HG03354 (cell line): ENCODE measurements around the gene EIF4A3.
A peak's percentile ranks its signal among the peaks of the same experiment; 100 is the strongest.
"Not testable (repeated sequence)": the region's sequence is repeated elsewhere in the genome, so short reads cannot be mapped to it uniquely, and the experiment has no call there.

ENCODE experiments used
- ATAC-seq: cut with Tn5 transposase; IDR thresholded peaks from one replicate; pipeline ENCODE4 v1.9.1; 2021; ENCODE audit warnings: mild to moderate bottlenecking; ENCODE audit not compliant: unreplicated experiment, poor library complexity, severe bottlenecking

The EIF4A3 gene

DNA sequence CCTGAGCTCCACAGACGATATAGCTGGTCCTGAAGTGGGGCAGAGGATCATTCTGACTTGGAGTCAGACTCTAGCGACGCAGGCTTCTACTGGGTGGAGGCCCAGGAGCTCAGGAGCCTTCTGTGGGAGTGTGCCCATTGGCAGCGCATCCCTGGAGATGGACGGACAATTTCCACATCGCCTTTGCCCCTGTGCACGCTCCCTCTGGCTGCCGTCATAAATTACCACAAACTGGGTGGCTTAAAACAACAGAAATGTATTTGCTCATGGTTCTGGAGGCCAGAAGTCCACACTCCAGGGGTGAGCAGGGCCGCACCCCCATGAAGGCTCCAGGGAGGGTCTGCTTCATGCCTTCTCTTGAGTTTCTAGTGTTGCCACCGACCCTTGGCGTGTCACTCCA, 29.8 kb upstream of the EIF4A3 start:
- ATAC-seq = no peak

- ATAC-seq = no peak
Measured at GRCh38 chr17:80173916-80174315, 27.0 kb upstream of the EIF4A3 start.

DNA sequence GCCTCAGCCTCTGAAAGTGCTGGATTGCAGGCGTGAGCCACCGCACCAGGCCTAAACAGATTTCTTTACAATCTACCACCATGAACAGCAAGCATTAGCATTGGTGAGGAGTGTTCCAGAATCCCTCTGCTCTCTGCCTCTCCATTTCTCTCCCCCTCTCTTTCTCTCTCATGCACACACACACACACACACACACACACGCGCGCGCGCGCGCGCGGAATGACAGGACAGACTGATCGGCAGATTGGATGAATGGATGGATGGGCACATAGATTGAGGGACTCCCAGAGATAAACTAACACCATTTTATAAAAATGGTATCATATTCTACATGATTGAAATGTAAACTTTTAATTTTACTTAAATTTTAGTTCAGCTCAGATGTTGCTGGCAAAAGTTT, 26.2 kb upstream of the EIF4A3 start:
- ATAC-seq = no peak

GRCh38 chr17:80171681-80172080, 24.8 kb upstream of the EIF4A3 start:
- no peak for ATAC-seq

- no peak for ATAC-seq
Measured at GRCh38 chr17:80169784-80170500, 23.0 kb upstream of the EIF4A3 start, which contains the start of gene CARD14. Gene CARD14, plus strand, starts transcription at chr17:80170030. Its CDS starts 11,409 bp downstream, at chr17:80181439.

GRCh38 chr17:80169107-80169506, 22.2 kb upstream of the EIF4A3 start:
- ATAC-seq = no peak

GRCh38 chr17:80168371-80168770, 21.4 kb upstream of the EIF4A3 start:
- ATAC-seq = no peak

- no peak for ATAC-seq
Measured at GRCh38 chr17:80166446-80166845, 19.5 kb upstream of the EIF4A3 start.

- no peak for ATAC-seq
Measured at GRCh38 chr17:80164185-80164584, 17.3 kb upstream of the EIF4A3 start.

GRCh38 chr17:80163336-80163735, 16.4 kb upstream of the EIF4A3 start:
- no peak for ATAC-seq

DNA sequence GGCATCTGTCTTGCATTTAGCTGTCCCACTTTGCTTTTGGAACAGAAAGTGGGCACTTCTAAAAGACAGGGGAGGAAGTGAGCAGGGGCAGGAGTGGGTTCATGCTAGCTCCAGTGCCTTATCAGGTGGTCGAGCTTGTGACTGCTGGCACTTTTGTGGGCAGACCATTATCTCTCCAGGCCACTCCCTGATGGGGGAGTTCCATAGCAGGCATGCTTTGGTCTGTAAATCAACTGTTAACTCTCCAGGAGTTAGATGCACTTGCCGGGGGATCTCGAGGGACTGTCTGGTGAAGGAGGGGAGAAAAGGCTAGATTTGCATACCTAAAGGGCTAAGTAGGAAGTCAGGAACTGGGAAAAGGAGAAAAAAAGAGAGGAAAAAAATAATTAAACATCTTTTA, 13.6 kb upstream of the EIF4A3 start:
- no peak for ATAC-seq

DNA sequence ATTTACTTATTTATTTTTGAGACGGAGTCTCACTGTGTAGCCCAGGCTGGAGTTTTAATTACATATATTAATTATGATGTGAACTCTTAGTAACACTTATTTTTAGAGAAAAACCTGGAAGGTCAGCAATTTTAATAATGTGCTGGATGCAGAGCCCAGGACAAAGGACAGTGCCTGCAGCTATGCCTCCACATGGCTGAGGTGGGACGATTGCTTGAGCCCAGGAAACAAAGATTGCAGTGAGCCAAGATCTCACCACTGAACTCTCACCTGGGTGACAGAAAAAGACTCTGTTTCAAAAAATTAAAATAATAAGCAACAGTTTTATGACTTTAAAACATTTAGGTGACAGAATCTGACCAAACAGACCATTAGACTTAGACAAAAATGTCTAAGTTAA, 11.9 kb upstream of the EIF4A3 start:
- ATAC-seq = no peak

GRCh38 chr17:80155600-80155999, 8.7 kb upstream of the EIF4A3 start:
- ATAC-seq = not testable (repeated sequence)

GRCh38 chr17:80154166-80154565, 7.2 kb upstream of the EIF4A3 start:
- ATAC-seq = no peak

DNA sequence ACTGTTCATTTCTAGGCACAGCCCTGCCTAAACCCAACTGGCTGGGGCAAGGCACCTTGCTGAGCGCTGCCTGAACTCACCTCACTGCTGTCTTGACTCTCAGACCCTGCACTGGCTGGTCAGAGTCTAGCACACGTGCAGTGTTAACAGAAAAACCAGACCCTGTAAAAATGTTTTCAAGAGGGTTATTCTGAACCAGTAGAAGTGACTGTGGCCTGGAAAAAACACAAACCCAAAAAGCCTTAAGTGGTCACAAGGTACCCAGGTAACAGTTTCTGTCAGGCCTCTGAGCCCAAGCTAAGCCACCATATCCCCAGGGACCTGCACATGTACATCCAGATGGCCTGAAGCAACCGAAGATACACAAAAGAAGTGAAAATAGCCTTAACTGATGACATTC, 6.1 kb upstream of the EIF4A3 start:
- peak; percentile 84 for ATAC-seq

GRCh38 chr17:80152081-80152702, 5.3 kb upstream of the EIF4A3 start:
- ATAC-seq = no peak

- ATAC-seq = no peak
Measured at GRCh38 chr17:80151333-80151732, 4.4 kb upstream of the EIF4A3 start.

- ATAC-seq = peak; percentile 17
Measured at GRCh38 chr17:80146121-80147034, 550 bp downstream of the EIF4A3 start.

DNA sequence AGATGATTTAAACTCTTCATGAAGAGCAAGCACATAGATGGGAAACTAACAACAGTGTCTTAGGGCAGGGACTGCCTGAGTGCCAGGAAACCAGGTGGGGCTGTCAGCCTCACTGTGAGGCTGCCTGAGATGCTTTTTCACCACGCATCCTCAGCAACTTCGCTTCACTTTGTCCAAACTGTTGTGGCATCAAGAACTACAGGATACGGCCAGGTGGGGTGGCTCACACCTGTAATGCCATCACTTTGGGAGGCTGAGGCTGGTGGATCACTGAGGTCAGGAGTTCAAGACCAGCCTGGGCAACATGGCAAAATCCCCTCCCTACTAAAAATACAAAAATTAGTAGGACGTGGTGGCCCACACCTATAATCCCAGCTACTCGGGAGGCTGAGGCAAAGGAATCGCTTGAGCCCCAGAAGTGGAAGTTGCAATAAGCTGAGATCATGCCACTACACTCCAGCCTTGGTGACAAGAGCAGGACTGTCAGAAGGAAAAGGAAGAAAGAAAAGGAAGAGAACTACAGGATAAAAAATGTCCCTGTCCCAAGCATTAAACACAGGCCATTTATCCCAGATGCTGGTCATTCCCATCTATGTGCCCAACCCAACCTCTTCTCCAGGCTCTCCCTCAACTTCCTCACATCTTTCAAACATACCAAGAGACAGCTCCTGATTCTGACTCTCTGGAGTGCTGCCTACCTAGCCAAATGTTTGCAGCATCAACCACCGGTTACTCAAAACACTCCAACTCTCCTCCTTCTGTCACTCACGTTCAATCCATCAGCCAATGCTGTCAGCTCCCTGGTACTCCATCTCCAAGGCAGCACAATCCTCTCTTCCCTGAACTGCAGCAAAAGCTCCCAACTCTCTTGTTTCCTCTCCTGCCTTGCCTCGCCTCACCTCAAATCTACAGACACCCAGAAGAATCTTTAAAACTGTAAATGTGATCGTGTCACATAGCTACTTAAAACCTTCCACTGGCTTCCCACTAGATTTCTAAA, 1.6 kb downstream of the EIF4A3 start:
- ATAC-seq = no peak
